Neural progenitor cell (in vitro differentiated cells): ENCODE data around the gene TANC1. TPM values are rescaled to one million over a fixed set of nuclear protein-coding genes. Genes with fewer than 3 reads are reported as not detected.

Experiments used
- DNase-seq: peaks from one replicate; pipeline ENCODE4 v3.0.0-alpha.2; 2016; ENCODE audit warnings: low spot score
- H2AFZ ChIP-seq: fragments of 200-600 bp; sonication (generic); replicated peaks from 2 replicates; pipeline ENCODE4 v1.6.1; 2016; ENCODE audit warnings: antibody characterized with exemption
- H3F3A ChIP-seq: fragments of 200-600 bp; sonication (generic); 2 replicates; pipeline ENCODE4 v1.6.1; 2016; ENCODE audit warnings: antibody characterized with exemption, low read depth
- H3K27ac ChIP-seq: fragments of 200-600 bp; sonication (generic); 2 replicates; pipeline ENCODE4 v1.5.1; 2016; ENCODE audit warnings: mild to moderate bottlenecking
- H3K27me3 ChIP-seq: fragments of 200-600 bp; sonication (generic); 2 replicates; pipeline ENCODE4 v1.6.1; 2016; ENCODE audit warnings: mild to moderate bottlenecking, moderate library complexity
- H3K36me3 ChIP-seq: fragments of 200-600 bp; sonication (generic); 2 replicates; pipeline ENCODE4 v1.5.1; 2016
- H3K4me1 ChIP-seq: fragments of 200-600 bp; sonication (generic); 2 replicates; pipeline ENCODE4 v1.6.1; 2016; ENCODE audit warnings: mixed run types
- H3K4me2 ChIP-seq: fragments of 200-600 bp; sonication (generic); 2 replicates; pipeline ENCODE4 v1.6.1; 2016
- H3K4me3 ChIP-seq: fragments of 200-600 bp; sonication (generic); 2 replicates; pipeline ENCODE4 v1.5.1; 2016
- H3K79me2 ChIP-seq: fragments of 200-600 bp; sonication (generic); 2 replicates; pipeline ENCODE4 v1.6.1; 2016; ENCODE audit warnings: low read depth
- H3K9ac ChIP-seq: fragments of 200-600 bp; sonication (generic); 2 replicates; pipeline ENCODE4 v1.6.1; 2016
- H3K9me3 ChIP-seq: fragments of 200-600 bp; sonication (generic); 2 replicates; pipeline ENCODE4 v1.5.1; 2016; ENCODE audit warnings: low read depth
- H4K20me1 ChIP-seq: fragments of 200-600 bp; sonication (generic); 2 replicates; pipeline ENCODE4 v1.6.1; 2016; ENCODE audit warnings: low read depth
- H3K27ac Mint-ChIP-seq: 3 replicates; pipeline ENCODE4 v1.8.0; 2021; ENCODE audit warnings: mixed read lengths
- H3K27me3 Mint-ChIP-seq: 2 replicates; pipeline ENCODE4 v1.8.0; 2022; ENCODE audit warnings: low read depth, mild to moderate bottlenecking, inconsistent platforms, moderate library complexity, mixed read lengths; ENCODE audit not compliant: insufficient read depth
- H3K36me3 Mint-ChIP-seq: 3 replicates; pipeline ENCODE4 v1.8.0; 2021; ENCODE audit warnings: mixed read lengths
- H3K4me1 Mint-ChIP-seq: 3 replicates; pipeline ENCODE4 v1.8.0; 2021; ENCODE audit warnings: mixed read lengths
- H3K4me3 Mint-ChIP-seq: 3 replicates; pipeline ENCODE4 v1.8.0; 2021; ENCODE audit warnings: mild to moderate bottlenecking, moderate library complexity, mixed read lengths
- H3K9me3 Mint-ChIP-seq: 3 replicates; pipeline ENCODE4 v1.8.0; 2020; ENCODE audit warnings: mixed read lengths
- CTCF ChIP-seq: fragments of 200-600 bp; sonication (generic); IDR thresholded peaks from 2 replicates; pipeline ENCODE4 v1.5.1; 2017; ENCODE audit warnings: antibody characterized with exemption, mild to moderate bottlenecking
- EZH2 ChIP-seq: fragments of 200-600 bp; sonication (generic); IDR thresholded peaks from 2 replicates; pipeline ENCODE4 v1.6.1; 2017; ENCODE audit warnings: antibody characterized with exemption, mild to moderate bottlenecking, moderate library complexity
- EZH2phosphoT487 ChIP-seq: fragments of 200-600 bp; sonication (generic); IDR thresholded peaks from 2 replicates; pipeline ENCODE4 v1.6.1; 2017; ENCODE audit warnings: antibody characterized with exemption
- total RNA-seq: library from RNA; depleted of rRNA; stranded (reverse); fragments of >200 nt; gene quantifications from 2 replicates; pipeline ENCODE4 v1.2.3, GENCODE V29; 2015; ENCODE audit warnings: low replicate concordance

Gene TANC1
- total RNA-seq, 1 donor from 2014 or later = 11.9 TPM

GRCh38 chr2:158932131-158932645, 36.3 kb upstream of the TANC1 start:
- peaks cover 16% of the 10 kb centered on the region for H3K9me3 Mint-ChIP-seq

GRCh38 chr2:158934170-158934569, 34.3 kb upstream of the TANC1 start:
- Histone ChIP-seq H3K9ac (no peak overlapping the region), H3K79me2 (no peaks in the 10 kb centered on the region), H3K36me3 (no peaks in the 10 kb centered on the region), H3K27ac (no peak overlapping the region), H3K4me2 (no peak overlapping the region), H2AFZ (no peak overlapping the region), H4K20me1 (no peaks in the 10 kb centered on the region), H3K27me3 (no peaks in the 10 kb centered on the region), H3K4me1 (peaks cover 10% of the 10 kb centered on the region), H3K4me3 (no peak overlapping the region), H3F3A (no peaks in the 10 kb centered on the region), H3K9me3 (no peaks in the 10 kb centered on the region)
- peaks cover 2% of the 10 kb centered on the region for H3K27me3 Mint-ChIP-seq
- H3K4me1 Mint-ChIP-seq = peaks cover 11% of the 10 kb centered on the region
- H3K27ac Mint-ChIP-seq = no peak overlapping the region
- H3K9me3 Mint-ChIP-seq = peaks cover 9% of the 10 kb centered on the region
- H3K4me3 Mint-ChIP-seq = no peak overlapping the region
- peaks cover 2% of the 10 kb centered on the region for H3K36me3 Mint-ChIP-seq
- TF ChIP-seq EZH2phosphoT487 (no peak), EZH2 (no peak), CTCF (no peak)
- no peak for DNase-seq

More at GRCh38 chr2:158932131-158932645, 36.3 kb upstream of the TANC1 start:
- no peak for DNase-seq
- no peaks in the 10 kb centered on the region for H3K79me2 ChIP-seq
- H3K9ac ChIP-seq = no peak overlapping the region
- no peak overlapping the region for H3K4me3 ChIP-seq
- H3K27me3 ChIP-seq = no peaks in the 10 kb centered on the region
- H3K4me3 Mint-ChIP-seq = no peak overlapping the region
- H3K27me3 Mint-ChIP-seq = peaks cover 2% of the 10 kb centered on the region
- TF ChIP-seq EZH2phosphoT487 (no peak), CTCF (no peak), EZH2 (no peak)
- H3K36me3 Mint-ChIP-seq = peaks cover 2% of the 10 kb centered on the region
- H3K9me3 ChIP-seq = no peaks in the 10 kb centered on the region
- no peak overlapping the region for H3K27ac ChIP-seq
- H3K27ac Mint-ChIP-seq = no peak overlapping the region
- H4K20me1 ChIP-seq = no peaks in the 10 kb centered on the region
- H2AFZ ChIP-seq = no peak overlapping the region
- no peak overlapping the region for H3K4me2 ChIP-seq
- peaks cover 10% of the 10 kb centered on the region for H3K4me1 ChIP-seq
- H3K4me1 Mint-ChIP-seq = peaks cover 11% of the 10 kb centered on the region
- no peaks in the 10 kb centered on the region for H3F3A ChIP-seq
- H3K36me3 ChIP-seq = no peaks in the 10 kb centered on the region

- Mint-ChIP-seq H3K27ac (peak overlapping the region; percentile 38), H3K36me3 (no peaks in the 10 kb centered on the region), H3K27me3 (peaks cover 2% of the 10 kb centered on the region), H3K9me3 (no peaks in the 10 kb centered on the region), H3K4me1 (peaks cover 11% of the 10 kb centered on the region), H3K4me3 (no peak overlapping the region)
- H3K36me3 ChIP-seq = no peaks in the 10 kb centered on the region
- H3K79me2 ChIP-seq = no peaks in the 10 kb centered on the region
- TF ChIP-seq CTCF = no peak
- TF ChIP-seq EZH2 = no peak
- TF ChIP-seq EZH2phosphoT487 = no peak
- no peak overlapping the region for H2AFZ ChIP-seq
- peak overlapping the region; percentile 51 for H3K4me2 ChIP-seq
- no peaks in the 10 kb centered on the region for H3K9me3 ChIP-seq
- no peak overlapping the region for H3K4me3 ChIP-seq
- no peaks in the 10 kb centered on the region for H3F3A ChIP-seq
- peak overlapping the region; percentile 40 for H3K27ac ChIP-seq
- DNase-seq = peak; percentile 43
- no peak overlapping the region for H3K9ac ChIP-seq
- no peaks in the 10 kb centered on the region for H4K20me1 ChIP-seq
- H3K27me3 ChIP-seq = no peaks in the 10 kb centered on the region
- H3K4me1 ChIP-seq = peaks cover 10% of the 10 kb centered on the region
Measured at GRCh38 chr2:158935617-158936016, 32.8 kb upstream of the TANC1 start.
